ENCODE results near the gene LRRC3. TPM values are rescaled to one million over a fixed set of nuclear protein-coding genes. Genes with fewer than 3 reads are reported as not detected.

Gene LRRC3
- total RNA-seq, 1 experiment from 2014 or later: 5.7 TPM

DNA sequence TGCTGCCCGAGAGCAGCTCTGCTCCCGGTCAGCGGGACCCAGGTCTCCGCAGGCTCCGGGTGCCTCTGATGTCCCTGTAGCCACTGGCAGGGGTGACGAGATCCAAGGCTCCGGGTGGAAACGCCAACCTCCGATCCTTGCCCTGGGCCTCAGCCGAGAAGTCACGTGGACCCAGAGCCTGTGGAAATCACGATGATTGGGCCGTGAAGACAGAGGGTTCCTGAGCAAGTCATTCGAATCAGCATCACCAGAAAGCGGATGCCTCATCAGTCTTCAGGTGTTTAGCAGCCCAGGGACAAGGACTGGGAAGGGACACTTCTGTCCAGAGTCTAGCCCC, 12.5 kb downstream of the LRRC3 start (continued):
- TF ChIP-seq ZNF416 (CRISPR knock-in tag; IDR thresholded peaks at IDR 0.05) (no peak), NR3C1 (CRISPR knock-in tag; conservative IDR thresholded peaks at IDR 0.05; ENCODE audit: low read depth) (no peak)
- TF ChIP-seq, protein P1, sequence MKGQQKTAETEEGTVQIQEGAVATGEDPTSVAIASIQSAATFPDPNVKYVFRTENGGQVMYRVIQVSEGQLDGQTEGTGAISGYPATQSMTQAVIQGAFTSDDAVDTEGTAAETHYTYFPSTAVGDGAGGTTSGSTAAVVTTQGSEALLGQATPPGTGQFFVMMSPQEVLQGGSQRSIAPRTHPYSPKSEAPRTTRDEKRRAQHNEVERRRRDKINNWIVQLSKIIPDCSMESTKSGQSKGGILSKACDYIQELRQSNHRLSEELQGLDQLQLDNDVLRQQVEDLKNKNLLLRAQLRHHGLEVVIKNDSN (CRISPR knock-in tag; IDR thresholded peaks at IDR 0.05): no peak

DNA sequence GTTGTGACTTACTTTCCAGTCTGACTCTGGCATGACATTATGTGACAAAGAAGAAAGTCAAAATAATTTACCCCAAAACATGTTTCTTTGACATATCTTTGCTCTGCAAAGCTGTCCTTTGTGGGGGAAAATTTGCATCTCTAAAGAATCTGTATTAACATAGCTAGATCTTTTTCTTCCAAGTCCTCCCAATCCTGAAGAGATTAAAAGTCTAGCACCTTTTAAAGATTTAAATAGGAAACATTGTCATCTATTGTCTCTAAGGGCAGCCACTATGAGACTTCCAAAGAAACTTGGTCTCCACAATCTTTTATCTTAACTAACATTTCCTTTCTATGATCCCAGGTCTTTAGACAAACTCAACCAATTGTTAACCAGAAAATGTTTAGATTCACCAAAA, 16.0 kb downstream of the LRRC3 start:
- Mint-ChIP-seq H3K27ac (no peak overlapping the region), H3K9me3 (no peaks in the 10 kb centered on the region)
- no peak for DNase-seq (ENCODE audit: low spot score)

DNA sequence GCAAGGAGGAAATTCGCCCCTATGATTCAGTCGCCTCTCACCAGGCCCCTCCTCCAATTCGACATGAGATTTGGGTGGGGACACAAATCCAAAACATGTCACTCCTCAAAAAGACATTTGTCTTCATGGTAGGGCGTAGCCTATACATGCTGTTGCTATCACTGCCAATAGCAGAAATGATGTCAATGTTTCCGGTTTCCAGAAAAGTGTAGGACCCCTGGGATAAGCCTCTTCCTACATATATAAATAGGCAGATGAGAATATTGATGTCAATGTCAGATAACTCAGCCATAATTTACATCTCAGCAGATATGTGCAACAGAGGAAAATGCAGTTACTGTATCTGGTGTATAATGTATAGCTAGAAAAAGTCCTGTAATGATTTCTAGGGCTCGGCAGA, 16.7 kb downstream of the LRRC3 start:
- no peak overlapping the region for H3K4me3 Mint-ChIP-seq
- CTCF ChIA-PET: no interaction called here
- H3K9me3 Mint-ChIP-seq: no peaks in the 10 kb centered on the region
- H3K27me3 Mint-ChIP-seq (ENCODE audit: low read depth): no peaks in the 10 kb centered on the region
- DNase-seq (ENCODE audit: low spot score): no peak
- no peak for ATAC-seq
- H3K36me3 Mint-ChIP-seq: no peaks in the 10 kb centered on the region
- TF ChIP-seq JUN (CRISPR knock-in tag; IDR thresholded peaks at IDR 0.05) (no peak), ZBTB21 (CRISPR knock-in tag; IDR thresholded peaks at IDR 0.05; ENCODE audit: borderline replicate concordance) (no peak), PRRX2 (CRISPR knock-in tag; IDR thresholded peaks at IDR 0.05) (no peak), EMX1 (CRISPR knock-in tag; IDR thresholded peaks at IDR 0.05) (no peak), SOX15 (CRISPR knock-in tag; IDR thresholded peaks at IDR 0.05) (no peak)
- TF ChIP-seq, protein P2, sequence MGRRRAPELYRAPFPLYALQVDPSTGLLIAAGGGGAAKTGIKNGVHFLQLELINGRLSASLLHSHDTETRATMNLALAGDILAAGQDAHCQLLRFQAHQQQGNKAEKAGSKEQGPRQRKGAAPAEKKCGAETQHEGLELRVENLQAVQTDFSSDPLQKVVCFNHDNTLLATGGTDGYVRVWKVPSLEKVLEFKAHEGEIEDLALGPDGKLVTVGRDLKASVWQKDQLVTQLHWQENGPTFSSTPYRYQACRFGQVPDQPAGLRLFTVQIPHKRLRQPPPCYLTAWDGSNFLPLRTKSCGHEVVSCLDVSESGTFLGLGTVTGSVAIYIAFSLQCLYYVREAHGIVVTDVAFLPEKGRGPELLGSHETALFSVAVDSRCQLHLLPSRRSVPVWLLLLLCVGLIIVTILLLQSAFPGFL (CRISPR knock-in tag; IDR thresholded peaks at IDR 0.05; ENCODE audit: borderline replicate concordance): no peak
- TF ChIP-seq, protein P3, sequence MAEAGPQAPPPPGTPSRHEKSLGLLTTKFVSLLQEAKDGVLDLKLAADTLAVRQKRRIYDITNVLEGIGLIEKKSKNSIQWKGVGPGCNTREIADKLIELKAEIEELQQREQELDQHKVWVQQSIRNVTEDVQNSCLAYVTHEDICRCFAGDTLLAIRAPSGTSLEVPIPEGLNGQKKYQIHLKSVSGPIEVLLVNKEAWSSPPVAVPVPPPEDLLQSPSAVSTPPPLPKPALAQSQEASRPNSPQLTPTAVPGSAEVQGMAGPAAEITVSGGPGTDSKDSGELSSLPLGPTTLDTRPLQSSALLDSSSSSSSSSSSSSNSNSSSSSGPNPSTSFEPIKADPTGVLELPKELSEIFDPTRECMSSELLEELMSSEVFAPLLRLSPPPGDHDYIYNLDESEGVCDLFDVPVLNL (CRISPR knock-in tag; IDR thresholded peaks at IDR 0.05; ENCODE audit: borderline replicate concordance, low read depth): no peak
- no peak overlapping the region for H3K27ac Mint-ChIP-seq
- peaks cover 12% of the 10 kb centered on the region for H3K4me1 Mint-ChIP-seq
- POLR2A ChIA-PET: no interaction called here

More for the DNA sequence above, 16.0 kb downstream of the LRRC3 start:
- ChIA-PET CTCF (interaction anchor here (0.6 to 1.0 kb wide), 2 partner anchors 16 to 39 kb away, joined by 3 to 4 read pairs; partner anchors contain the start of gene LRRC3), POLR2A (no interaction called here)
- no peaks in the 10 kb centered on the region for H3K36me3 Mint-ChIP-seq
- H3K4me3 Mint-ChIP-seq: no peak overlapping the region
- no peak for TF ChIP-seq ESRRA (CRISPR knock-in tag; IDR thresholded peaks at IDR 0.05; ENCODE audit: borderline replicate concordance)
- TF ChIP-seq, protein P4, sequence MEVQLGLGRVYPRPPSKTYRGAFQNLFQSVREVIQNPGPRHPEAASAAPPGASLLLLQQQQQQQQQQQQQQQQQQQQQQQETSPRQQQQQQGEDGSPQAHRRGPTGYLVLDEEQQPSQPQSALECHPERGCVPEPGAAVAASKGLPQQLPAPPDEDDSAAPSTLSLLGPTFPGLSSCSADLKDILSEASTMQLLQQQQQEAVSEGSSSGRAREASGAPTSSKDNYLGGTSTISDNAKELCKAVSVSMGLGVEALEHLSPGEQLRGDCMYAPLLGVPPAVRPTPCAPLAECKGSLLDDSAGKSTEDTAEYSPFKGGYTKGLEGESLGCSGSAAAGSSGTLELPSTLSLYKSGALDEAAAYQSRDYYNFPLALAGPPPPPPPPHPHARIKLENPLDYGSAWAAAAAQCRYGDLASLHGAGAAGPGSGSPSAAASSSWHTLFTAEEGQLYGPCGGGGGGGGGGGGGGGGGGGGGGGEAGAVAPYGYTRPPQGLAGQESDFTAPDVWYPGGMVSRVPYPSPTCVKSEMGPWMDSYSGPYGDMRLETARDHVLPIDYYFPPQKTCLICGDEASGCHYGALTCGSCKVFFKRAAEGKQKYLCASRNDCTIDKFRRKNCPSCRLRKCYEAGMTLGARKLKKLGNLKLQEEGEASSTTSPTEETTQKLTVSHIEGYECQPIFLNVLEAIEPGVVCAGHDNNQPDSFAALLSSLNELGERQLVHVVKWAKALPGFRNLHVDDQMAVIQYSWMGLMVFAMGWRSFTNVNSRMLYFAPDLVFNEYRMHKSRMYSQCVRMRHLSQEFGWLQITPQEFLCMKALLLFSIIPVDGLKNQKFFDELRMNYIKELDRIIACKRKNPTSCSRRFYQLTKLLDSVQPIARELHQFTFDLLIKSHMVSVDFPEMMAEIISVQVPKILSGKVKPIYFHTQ (CRISPR knock-in tag; IDR thresholded peaks at IDR 0.05): no peak
- H3K4me1 Mint-ChIP-seq: peaks cover 12% of the 10 kb centered on the region
- no peak for ATAC-seq
- H3K27me3 Mint-ChIP-seq (ENCODE audit: low read depth): no peaks in the 10 kb centered on the region

DNA sequence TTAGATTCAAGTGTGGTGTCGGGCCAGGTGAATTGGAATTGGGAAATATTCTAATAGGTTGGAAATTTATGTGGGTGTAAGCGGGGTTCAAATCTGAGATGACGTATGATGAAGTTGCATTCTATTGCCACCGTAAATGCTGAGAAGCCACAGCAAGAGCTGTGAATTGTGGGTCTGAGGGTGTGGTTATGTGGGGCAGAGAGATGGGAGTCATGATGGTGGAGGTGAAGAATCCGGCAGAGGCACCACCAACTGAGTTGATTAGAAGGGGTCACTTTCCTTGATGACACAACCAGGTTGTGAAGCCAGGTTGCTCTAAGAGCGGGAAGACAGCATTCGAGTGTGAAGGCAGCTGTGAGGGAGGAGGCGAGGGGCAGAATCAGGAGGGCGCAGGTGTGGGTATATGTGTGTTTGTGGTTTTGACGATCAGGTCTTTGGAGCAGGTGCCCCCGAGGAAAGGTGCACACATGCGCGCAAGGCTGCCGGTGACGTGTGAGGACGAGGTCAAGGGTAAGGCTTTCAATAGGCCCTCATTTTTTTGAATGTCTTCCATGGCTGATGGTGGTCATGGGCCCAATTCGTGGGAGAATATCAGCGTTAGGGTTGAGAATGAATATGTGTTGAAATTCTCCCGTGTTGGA, 18.7 kb downstream of the LRRC3 start:
- peaks cover 4% of the 10 kb centered on the region for H3K9me3 Mint-ChIP-seq
- TF ChIP-seq, protein P5, sequence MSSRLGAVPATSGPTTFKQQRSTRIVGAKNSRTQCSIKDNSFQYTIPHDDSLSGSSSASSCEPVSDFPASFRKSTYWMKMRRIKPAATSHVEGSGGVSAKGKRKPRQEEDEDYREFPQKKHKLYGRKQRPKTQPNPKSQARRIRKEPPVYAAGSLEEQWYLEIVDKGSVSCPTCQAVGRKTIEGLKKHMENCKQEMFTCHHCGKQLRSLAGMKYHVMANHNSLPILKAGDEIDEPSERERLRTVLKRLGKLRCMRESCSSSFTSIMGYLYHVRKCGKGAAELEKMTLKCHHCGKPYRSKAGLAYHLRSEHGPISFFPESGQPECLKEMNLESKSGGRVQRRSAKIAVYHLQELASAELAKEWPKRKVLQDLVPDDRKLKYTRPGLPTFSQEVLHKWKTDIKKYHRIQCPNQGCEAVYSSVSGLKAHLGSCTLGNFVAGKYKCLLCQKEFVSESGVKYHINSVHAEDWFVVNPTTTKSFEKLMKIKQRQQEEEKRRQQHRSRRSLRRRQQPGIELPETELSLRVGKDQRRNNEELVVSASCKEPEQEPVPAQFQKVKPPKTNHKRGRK (CRISPR knock-in tag; IDR thresholded peaks at IDR 0.05; ENCODE audit: borderline replicate concordance): no peak
- TF ChIP-seq TP53 (CRISPR knock-in tag; IDR thresholded peaks at IDR 0.05): no peak
- TF ChIP-seq, protein P6, sequence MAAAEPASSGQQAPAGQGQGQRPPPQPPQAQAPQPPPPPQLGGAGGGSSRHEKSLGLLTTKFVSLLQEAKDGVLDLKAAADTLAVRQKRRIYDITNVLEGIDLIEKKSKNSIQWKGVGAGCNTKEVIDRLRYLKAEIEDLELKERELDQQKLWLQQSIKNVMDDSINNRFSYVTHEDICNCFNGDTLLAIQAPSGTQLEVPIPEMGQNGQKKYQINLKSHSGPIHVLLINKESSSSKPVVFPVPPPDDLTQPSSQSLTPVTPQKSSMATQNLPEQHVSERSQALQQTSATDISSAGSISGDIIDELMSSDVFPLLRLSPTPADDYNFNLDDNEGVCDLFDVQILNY (CRISPR knock-in tag; IDR thresholded peaks at IDR 0.05): no peak
- no peak for TF ChIP-seq TCF7 (CRISPR knock-in tag; IDR thresholded peaks at IDR 0.05; ENCODE audit: low read depth)
- no peak for TF ChIP-seq EMX1 (CRISPR knock-in tag; IDR thresholded peaks at IDR 0.05)
- no peak for TF ChIP-seq GTF2I (CRISPR knock-in tag; conservative IDR thresholded peaks at IDR 0.05)
- TF ChIP-seq, protein P7, sequence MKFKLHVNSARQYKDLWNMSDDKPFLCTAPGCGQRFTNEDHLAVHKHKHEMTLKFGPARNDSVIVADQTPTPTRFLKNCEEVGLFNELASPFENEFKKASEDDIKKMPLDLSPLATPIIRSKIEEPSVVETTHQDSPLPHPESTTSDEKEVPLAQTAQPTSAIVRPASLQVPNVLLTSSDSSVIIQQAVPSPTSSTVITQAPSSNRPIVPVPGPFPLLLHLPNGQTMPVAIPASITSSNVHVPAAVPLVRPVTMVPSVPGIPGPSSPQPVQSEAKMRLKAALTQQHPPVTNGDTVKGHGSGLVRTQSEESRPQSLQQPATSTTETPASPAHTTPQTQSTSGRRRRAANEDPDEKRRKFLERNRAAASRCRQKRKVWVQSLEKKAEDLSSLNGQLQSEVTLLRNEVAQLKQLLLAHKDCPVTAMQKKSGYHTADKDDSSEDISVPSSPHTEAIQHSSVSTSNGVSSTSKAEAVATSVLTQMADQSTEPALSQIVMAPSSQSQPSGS (CRISPR knock-in tag; IDR thresholded peaks at IDR 0.05; ENCODE audit: borderline replicate concordance, low read depth): no peak
- TF ChIP-seq, protein P8, sequence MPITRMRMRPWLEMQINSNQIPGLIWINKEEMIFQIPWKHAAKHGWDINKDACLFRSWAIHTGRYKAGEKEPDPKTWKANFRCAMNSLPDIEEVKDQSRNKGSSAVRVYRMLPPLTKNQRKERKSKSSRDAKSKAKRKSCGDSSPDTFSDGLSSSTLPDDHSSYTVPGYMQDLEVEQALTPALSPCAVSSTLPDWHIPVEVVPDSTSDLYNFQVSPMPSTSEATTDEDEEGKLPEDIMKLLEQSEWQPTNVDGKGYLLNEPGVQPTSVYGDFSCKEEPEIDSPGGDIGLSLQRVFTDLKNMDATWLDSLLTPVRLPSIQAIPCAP (CRISPR knock-in tag; IDR thresholded peaks at IDR 0.05): no peak
- ATAC-seq: no peak
- no peaks in the 10 kb centered on the region; the same call in 1 of the 2 replicates for H3K36me3 Mint-ChIP-seq
- H3K27ac Mint-ChIP-seq: no peak overlapping the region
- H3K4me1 Mint-ChIP-seq: peaks cover 12% of the 10 kb centered on the region
- POLR2A ChIA-PET: no interaction called here
- no peaks in the 10 kb centered on the region for H3K27me3 Mint-ChIP-seq (ENCODE audit: low read depth)
- H3K4me3 Mint-ChIP-seq: no peak overlapping the region
- CTCF ChIA-PET: interaction anchor here (0.8 to 1.2 kb wide), 2 partner anchors 14 to 16 kb away, joined by 3 read pairs; no protein-coding TSS in a partner anchor
- no peak for DNase-seq (ENCODE audit: low spot score)
